Umbilical cord (tissue), 2 donors: Measurements from ENCODE around the gene GABBR1. TPM values are rescaled to one million over a fixed set of nuclear protein-coding genes. Genes with fewer than 3 reads are reported as not detected.
A peak's percentile ranks its signal among the peaks of the same experiment; 100 is the strongest.

Source experiments
- DNase-seq: peaks from one replicate; pipeline ENCODE4 v3.0.0-alpha.2; 2015; ENCODE audit warnings: low spot score
- total RNA-seq: library from RNA; depleted of rRNA; stranded (reverse); fragments of >200 nt; gene quantifications from one replicate; pipeline ENCODE4 v1.2.3, GENCODE V29; 2014; ENCODE audit warnings: low replicate concordance; ENCODE audit not compliant: insufficient read depth

Gene GABBR1
- total RNA-seq, 1 donor from 2014 or later, result 32.0 TPM

DNA sequence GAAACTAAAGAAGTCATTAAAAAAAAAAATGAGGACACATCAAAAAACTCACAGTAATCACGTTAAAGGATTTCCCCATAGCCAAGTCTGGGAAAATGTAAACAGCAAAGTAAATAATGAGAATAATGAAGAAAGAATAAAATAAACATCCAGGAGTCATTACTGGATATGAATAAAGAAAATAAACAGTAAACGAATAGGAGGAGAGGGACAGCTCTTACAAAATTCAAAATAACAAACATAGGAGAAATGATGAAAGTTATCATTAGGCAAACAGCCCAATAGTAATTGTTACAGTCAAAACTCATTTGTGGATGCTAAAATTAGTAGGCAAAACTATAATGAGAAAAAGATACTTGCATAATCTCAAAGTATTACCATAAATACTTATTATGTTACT, 65.4 kb downstream of the GABBR1 start:
- DNase-seq, result no peak

DNA sequence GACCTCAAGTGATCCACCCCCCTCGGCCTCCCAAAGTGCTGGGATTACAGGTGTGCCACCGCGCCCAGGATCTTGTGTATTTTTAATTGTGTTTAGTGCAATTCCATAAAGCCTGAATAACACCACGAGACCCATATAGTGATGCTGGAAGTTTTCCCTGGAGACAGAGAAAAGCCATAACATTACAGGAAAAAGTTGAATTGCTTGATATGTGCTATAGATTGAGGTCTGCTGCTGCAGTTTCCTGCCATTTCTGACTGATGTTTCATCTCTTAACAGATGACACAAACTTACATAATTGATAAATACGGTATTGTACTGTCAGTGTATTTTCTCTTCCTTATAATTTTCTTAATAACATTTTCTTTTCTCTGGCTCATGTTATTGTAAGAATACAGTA, 66.1 kb downstream of the GABBR1 start:
- no peak for DNase-seq

DNA sequence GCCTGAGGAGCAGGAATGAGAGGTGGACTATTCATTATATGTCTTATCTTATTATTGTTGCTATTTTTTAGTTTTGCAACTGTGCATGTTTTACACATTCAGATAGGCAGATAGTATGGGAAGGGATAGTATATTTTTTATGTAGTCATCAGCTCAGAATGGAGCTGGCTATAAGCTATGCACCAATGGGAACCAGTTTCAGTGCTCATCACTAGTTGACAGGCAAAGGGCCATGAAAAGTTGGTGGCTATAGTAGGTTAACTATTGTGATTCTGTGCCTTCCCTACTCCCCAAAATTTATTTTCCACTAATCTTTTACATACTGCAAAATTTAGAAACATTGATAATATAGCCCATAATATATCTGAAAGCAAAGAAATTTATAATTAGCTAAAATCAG, 68.1 kb downstream of the GABBR1 start:
- DNase-seq, result no peak

DNA sequence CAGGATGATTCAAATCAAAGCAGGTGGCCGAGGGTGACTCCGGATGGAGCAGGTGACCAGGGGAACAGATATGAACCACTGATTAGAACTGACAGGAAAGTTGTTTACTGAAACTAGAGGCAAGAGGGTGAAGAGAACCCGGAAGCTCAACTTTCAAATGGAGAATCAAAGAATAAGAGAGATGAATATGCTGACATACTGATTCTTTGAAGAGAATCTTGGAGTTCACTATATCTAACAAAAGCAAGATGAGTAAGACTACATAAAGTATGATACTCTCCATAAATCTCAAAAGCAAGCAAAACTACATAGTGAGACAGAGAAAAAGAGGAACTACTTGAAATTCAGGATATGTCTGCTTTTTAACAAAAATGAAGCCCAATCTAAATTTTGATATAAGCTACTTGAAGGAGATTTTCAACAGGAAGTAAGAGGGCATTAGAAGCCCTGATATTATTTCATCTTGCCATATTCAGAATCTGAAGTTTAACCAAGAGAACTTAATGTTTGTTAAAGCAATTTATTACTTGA, 69.5 kb downstream of the GABBR1 start:
- DNase-seq, result no peak

DNA sequence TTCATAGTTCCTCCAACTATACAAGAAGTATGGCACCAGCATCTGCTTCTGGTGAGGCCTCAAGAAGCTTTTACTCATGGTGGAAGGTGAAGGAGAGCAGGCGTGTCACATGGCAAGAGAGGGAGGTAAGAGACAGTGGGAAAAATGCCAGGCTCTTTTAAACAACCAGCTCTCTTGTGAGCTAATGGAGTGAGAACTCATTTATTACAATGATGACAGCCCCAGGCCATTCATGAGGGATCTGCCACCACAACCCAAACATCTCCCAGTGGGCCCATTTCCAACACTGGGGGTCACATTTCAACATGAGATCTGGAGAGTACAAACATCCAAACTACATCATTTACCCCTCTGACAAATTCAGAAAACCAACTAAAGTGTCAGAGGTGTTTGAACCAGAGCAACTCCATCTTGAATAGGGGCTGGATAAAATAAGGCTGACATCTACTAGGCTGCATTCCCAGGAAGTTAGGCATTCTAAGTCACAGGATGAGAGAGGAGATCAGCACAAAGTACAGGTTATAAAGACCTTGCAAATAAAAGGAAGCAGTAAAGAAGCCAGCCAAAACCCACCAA, 71.3 kb downstream of the GABBR1 start:
- no peak for DNase-seq

DNA sequence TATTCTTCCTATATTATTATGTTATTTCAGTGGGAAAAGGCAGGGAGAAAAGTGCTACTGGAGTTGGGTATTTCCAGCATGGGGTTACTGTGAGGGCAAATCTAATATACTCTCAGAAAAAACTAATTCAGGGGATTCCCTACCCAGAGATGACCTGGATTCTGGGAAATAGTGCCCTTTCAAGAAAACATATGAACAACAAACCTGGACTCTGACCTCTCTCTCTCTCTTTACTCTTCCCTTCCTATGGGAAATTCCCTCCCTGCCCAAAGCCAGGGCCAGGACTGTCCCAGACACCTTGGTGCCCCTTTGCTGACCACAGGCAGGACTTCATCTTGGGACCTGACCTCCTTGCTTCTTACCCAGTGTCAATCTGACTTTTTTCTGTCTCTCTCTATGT, 71.9 kb downstream of the GABBR1 start:
- no peak for DNase-seq

DNA sequence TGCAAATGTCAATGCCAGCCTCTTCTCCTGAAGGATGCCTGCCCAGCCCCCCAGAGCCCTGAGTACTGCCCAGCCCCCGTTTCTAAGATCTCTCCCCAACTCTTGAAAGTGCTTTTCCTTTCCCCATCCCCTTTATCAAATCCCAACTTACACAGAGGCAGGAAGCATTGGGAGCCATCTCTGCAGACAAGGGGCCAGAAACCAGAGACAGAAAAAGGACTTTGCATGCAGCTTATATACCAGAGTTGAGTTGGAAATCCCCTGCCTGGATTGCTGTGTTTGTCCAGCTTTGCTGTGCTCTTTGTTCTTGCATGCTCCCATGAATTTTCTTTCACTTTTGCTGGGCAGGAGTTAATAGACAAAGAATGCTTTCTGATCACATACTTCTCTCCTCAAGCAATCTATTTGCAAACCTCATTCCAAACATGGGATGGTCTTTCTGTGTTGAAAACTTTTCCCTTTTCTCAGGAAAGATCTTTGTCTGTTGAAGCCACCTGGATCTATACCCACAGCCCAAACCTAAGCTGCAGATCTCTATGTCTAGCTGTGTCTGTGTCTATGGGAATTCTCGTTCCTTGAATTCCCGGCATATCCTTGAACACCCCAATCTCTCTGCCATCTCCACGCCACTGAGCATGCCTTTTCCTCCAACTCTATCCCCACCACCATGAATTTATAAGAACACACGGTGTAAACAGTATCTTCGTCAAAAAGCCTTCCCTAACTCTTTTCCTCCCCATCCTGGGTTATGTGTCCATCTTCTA, 73.3 kb downstream of the GABBR1 start, which contains the start of gene UBD:
Gene UBD, minus strand, starts transcription at position 209 of the 764 bp plus-strand sequence. Its CDS starts 31 bp downstream, at position 178.
- DNase-seq, result no peak

DNA sequence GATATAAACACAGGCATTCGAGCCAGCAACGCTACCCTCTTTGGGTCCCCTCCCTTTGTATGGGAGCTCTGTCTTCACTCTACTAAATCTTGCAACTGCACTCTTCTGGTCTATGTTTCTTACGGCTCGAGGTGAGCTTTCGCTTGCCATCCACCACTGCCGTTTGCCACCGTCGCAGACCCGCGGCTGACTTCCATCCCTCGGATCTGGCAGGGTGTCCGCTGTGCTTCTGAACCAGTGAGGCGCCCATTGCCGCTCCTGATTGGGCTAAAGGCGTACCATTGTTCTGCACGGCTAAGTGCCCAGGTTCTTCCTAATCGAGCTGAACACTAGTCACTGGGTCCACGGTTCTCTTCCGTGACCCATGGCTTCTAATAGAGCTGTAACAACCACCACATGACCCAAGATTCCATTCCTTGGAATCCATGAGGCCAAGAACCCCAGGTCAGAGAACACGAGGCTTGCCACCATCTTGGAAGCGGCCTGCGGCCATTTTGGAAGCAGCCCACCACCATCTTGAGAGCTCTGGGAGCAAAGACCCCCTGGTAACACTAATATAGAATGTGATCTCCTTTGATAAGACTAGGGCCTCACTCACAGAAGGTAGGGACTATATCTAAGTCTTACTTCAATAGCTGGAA, 74.4 kb downstream of the GABBR1 start:
- no peak for DNase-seq

DNA sequence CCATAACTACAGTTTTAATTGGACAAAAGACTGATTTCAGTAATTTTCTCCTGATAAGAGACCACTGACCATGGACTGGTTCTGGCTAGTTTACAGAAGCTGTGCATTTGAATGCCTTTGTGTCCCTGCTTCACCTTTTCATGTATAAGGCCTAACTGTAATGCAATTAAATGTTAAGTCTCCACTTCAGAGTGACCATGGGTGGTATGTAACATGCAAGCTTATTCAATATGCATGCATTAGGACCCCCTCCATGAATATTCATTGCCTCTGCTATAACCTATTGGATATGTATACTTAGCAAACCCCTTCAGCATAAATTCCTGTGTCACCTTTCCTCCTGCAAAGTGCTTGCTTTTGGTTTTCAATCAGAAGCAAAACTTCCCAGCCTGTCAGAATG, 75.7 kb downstream of the GABBR1 start:
- no peak for DNase-seq

DNA sequence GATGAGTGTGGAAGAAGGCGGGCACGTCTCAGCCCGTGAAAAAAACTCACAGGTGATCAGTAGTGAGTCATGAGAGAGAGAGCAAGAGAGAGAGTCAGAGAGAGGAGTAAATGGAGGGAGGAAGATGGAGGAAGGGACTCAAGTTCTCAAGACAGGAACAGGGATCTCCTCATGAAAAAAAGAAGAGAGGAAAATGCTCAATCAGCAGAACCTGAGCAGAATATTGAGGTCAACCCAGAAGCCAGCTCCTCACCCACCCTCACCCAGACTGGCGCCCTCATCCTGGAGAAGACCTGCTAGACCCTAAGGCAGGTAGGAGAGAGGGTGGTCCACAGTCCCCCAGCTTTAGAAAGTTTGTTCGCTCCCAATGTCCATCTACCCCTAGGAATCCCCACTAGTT, 78.2 kb downstream of the GABBR1 start:
- DNase-seq, result no peak

DNA sequence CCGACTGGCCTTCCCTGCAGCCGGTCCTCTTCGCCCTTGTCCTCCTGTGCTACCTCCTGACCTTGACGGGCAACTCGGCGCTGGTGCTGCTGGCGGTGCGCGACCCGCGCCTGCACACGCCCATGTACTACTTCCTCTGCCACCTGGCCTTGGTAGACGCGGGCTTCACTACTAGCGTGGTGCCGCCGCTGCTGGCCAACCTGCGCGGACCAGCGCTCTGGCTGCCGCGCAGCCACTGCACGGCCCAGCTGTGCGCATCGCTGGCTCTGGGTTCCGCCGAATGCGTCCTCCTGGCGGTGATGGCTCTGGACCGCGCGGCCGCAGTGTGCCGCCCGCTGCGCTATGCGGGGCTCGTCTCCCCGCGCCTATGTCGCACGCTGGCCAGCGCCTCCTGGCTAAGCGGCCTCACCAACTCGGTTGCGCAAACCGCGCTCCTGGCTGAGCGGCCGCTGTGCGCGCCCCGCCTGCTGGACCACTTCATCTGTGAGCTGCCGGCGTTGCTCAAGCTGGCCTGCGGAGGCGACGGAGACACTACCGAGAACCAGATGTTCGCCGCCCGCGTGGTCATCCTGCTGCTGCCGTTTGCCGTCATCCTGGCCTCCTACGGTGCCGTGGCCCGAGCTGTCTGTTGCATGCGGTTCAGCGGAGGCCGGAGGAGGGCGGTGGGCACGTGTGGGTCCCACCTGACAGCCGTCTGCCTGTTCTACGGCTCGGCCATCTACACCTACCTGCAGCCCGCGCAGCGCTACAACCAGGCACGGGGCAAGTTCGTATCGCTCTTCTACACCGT, 79.5 kb downstream of the GABBR1 start:
- peak; percentile 24 for DNase-seq

DNA sequence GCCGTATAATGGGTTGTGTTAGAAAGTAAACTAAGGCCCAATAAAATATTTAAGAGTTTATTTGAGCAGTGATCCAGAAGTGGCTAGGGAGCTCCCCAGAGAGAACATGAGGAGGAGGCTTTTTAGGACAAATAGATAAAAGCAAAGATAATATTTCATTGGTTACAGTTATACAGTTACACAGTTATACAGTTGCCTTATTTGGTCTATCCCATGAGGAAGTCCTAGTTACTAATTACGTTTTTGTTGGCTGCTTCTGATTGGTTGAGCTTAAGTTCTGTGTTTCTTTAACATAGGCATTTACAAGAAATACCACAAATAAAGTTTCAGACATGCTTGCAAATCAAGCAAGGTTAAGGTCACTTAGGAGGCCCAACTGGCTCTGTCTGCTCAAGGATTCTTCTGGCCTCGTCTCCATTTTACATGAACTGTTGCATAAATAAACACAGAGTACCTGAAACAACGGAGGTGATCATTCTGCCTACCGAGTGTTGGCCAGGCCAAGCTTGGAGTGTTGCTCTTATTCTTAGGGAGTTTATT, 80.4 kb downstream of the GABBR1 start:
- DNase-seq, result peak; percentile 81

DNA sequence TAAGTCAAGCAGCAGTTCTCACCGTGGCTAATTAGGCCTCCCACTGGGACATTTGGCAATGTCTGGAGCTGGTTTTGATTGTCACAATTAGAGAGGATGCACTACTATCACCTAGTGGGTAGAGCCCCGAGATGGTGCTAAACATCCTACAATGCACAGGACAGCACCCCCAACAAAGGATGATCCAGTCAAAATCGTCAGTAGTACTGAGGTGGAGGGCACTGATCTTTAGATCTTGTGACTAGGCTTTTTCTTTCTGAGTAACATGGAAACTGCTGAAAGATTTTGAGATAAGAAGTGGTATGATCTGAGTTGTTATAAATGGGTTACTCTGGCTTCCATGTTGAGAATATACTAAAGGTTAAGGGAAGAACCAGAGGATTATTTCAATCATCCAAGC, 85.4 kb downstream of the GABBR1 start:
- no peak for DNase-seq

DNA sequence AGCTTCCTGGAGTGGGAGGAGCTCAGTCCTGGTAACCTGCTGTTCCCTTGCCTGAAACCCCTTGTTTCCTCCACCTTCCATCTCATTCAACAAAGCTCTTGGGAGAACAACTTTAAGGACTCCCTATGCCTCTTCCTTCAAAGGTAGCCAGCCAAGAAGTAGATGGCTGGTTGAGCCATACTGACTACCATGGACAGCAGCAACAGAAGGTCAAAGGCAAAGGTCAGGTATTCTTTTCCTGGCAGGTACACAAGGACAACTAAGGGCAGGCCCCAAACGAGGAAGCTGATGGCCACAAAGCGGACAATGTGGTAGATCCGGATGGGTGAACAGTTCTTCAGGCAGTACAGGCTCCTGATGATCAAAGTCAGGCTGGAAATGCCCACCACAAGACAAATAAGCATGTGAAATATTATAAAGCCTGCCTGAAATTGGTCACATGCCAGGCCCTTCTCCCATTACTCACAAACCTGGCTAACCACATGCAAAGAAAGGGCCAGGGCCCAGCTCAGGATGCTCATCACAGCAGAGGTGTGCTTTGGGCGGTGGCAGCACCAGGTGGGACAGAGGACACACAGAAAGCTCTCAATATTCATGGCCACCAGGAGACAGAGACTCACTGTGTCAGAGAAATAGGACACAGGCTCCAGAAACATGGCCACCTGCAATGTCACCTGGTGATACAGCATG, 95.1 kb downstream of the GABBR1 start:
- DNase-seq, result no peak

DNA sequence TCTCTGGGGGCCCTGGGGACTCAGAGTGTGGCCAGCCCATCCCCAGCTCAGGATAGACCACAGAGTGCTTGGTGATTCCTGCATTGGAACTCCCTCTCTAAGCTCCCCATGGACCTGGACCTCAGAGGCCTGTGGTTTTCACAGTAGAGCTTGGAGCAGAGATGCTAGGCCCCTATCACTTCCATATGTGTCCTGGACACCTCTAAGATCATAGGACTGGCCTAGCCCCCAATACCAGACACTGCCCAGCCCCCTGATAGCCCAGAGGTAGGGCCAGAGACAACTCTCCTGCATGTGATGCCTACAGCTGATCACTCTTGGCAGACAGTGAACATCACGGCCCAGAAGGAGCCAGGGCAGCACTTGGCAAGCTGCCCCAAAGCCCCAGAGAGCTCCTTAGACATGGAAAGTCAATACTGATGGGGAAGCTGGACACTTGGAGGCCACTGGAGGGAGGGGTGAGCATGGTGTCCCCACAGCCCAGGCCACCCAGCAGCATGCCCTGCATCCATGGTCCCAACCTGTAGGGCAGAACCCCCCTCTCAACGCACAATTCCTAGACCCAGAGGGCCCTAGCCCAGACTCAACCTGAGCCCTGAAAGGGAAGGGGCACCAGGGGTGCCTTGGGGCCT, 100.5 kb downstream of the GABBR1 start:
- no peak for DNase-seq

DNA sequence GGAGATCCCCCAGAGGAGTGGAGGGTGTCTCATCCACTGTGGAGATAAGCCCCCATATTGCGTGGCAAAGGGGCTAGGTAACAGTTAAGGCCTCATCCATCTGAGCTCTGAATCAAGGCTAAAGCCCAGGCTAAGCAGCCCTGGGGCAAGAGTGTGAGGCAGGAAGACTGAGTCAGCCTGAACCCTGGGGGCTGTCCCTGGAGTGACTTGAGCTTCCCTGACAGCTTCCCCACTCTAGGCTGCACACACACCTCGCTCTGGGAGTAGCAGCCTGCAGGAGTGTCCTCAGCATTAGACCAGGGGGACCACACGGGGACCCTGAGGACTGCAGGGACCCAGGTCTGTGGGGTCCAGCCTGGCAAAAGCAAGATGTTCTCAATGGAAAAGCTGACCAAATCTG, 101.3 kb downstream of the GABBR1 start:
- DNase-seq, result no peak

DNA sequence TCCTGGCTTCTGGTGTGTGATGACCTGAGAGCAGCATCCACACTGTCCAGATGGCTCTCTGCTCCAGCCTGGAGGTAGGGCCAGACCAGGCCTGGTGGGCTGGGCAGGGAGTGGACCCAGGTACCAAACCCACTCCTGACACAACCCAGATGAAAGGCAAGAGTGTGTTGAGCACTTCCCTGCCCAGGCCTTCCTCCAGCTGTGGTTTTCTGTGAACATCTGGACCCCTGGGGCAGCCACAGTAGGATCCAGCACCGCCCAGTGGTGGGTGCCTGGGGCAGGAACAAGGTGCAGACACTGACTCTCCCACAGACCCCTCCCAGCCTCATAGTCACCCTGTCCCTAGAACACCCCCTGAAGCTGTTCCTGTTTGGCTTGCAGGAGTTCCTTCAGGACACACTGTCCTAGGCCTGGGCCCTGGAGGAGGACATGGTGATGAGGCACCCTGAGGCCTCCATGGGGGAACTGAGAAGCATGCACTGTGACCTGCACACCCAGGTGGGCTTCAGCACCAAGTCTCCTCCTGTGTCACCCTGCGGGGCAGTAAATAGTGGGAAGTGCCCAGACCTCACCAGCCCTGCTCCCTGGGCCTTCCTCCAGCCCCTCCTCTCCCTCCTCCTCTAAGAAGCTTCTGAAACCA, 102.2 kb downstream of the GABBR1 start:
- no peak for DNase-seq

DNA sequence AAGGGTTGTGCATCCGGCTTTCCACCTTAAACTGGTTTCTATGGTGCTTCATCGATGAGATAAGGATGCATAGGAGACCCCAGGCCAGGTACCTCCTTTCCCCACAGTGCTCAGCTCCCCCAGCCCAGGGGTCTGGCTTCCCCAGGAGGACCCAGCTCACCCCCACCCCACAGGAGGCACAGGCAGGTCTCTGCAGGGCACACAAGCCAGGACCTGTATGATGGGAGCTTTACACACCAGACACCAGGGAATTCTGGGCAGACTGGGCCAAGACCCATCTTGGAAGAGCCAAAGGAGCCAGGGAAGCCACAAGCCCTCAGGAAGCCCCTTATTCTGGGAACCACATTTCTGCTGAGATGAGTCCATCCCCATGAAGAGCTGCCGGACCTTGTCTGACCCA, 103.0 kb downstream of the GABBR1 start:
- no peak for DNase-seq

DNA sequence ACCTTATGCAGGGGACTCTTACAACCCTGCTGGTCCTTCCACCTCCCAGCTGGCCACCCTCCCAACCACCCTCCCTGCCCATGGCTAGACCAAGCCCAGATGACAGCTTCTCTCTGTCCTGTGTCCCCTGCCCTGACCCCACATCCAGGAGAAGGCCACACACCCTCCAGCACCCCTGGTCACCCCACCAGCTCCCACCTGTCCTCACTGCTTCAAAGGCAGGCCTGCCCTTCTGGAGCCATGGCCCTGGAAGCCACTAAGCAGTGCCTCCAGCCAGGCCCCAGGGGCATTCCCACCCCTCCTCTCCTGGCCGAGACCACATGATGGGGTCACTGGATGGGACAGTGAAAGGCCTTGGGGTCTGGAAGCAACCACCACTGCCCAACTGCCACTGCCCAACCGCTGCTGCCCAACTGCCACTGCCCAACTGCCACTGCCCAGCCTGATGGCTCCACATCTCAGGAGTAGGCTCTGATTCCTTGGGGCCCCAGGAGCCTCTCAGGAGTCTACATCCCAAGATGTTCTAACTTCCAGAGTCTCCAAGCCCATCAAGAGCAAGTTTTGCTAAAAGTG, 103.9 kb downstream of the GABBR1 start:
- DNase-seq, result no peak
